Neuron (in vitro differentiated cells): ENCODE results near the gene FBXW9.

ENCODE experiments used
- H2AFZ ChIP-seq: one replicate; pipeline ENCODE4 v1.6.1; 2013; ENCODE audit warnings: low read depth, mild to moderate bottlenecking, inconsistent platforms, low read length, moderate library complexity
- H3K27me3 ChIP-seq: one replicate; pipeline ENCODE4 v1.6.1; 2013; ENCODE audit warnings: low read length; ENCODE audit not compliant: insufficient read depth
- H3K36me3 ChIP-seq: one replicate; pipeline ENCODE4 v1.6.1; 2013; ENCODE audit warnings: low read length; ENCODE audit not compliant: insufficient read depth
- H3K4me1 ChIP-seq: one replicate; pipeline ENCODE4 v1.6.1; 2013; ENCODE audit warnings: low read length; ENCODE audit not compliant: insufficient read depth
- H3K4me3 ChIP-seq: 2 replicates; pipeline ENCODE4 v1.5.1; 2013; ENCODE audit warnings: mild to moderate bottlenecking, low read length, moderate library complexity
- H3K9me3 ChIP-seq: one replicate; pipeline ENCODE4 v1.6.1; 2013; ENCODE audit warnings: low read length

Gene FBXW9

GRCh38 chr19:12668932-12669269 lies 27.5 kb downstream of the FBXW9 start:
- Histone ChIP-seq H3K4me3 (peak overlapping the region; percentile 91), H3K9me3 (no peaks in the 10 kb centered on the region), H3K27me3 (no peaks in the 10 kb centered on the region), H3K36me3 (peaks cover 33% of the 10 kb centered on the region), H3K4me1 (peaks cover 41% of the 10 kb centered on the region), H2AFZ (peak overlapping the region; percentile 69)

- peak overlapping the region; percentile 91 for H3K4me3 ChIP-seq
- H3K27me3 ChIP-seq, result no peaks in the 10 kb centered on the region
- peaks cover 41% of the 10 kb centered on the region for H3K4me1 ChIP-seq
- H3K36me3 ChIP-seq, result peaks cover 36% of the 10 kb centered on the region
- no peaks in the 10 kb centered on the region for H3K9me3 ChIP-seq
- H2AFZ ChIP-seq, result no peak overlapping the region
Measured at GRCh38 chr19:12668346-12668745, 28.1 kb downstream of the FBXW9 start.

GRCh38 chr19:12667731-12668302 lies 28.6 kb downstream of the FBXW9 start:
- Histone ChIP-seq H3K4me3 (peak overlapping the region; percentile 91), H2AFZ (no peak overlapping the region), H3K36me3 (peaks cover 35% of the 10 kb centered on the region), H3K9me3 (no peaks in the 10 kb centered on the region), H3K27me3 (no peaks in the 10 kb centered on the region), H3K4me1 (peaks cover 41% of the 10 kb centered on the region)

- H3K4me1 ChIP-seq, result peaks cover 41% of the 10 kb centered on the region
- H3K9me3 ChIP-seq, result no peaks in the 10 kb centered on the region
- H3K4me3 ChIP-seq, result peak within 1 kb of the TSS; percentile 64
- no peaks in the 10 kb centered on the region for H3K27me3 ChIP-seq
- peak within 1 kb of the TSS; percentile 84 for H2AFZ ChIP-seq
- H3K36me3 ChIP-seq, result peaks cover 36% of the 10 kb centered on the region
Measured at GRCh38 chr19:12666265-12667048, 30.0 kb downstream of the FBXW9 start, which contains the start of the genes MAN2B1 and WDR83. TSS of gene MAN2B1 (minus strand) at chr19:12666742. CDS start at chr19:12666701, 41 bp downstream. TSS of gene WDR83 (plus strand) at chr19:12666807. CDS start at chr19:12669791, 2,984 bp downstream.

- H3K4me1 ChIP-seq, result peaks cover 40% of the 10 kb centered on the region
- peak overlapping the region; percentile 64 for H3K4me3 ChIP-seq
- H2AFZ ChIP-seq, result peak overlapping the region; percentile 84
- H3K36me3 ChIP-seq, result peaks cover 42% of the 10 kb centered on the region
- H3K27me3 ChIP-seq, result no peaks in the 10 kb centered on the region
- no peaks in the 10 kb centered on the region for H3K9me3 ChIP-seq
Measured at GRCh38 chr19:12665671-12666264, 30.7 kb downstream of the FBXW9 start.

GRCh38 chr19:12665281-12665573 lies 31.2 kb downstream of the FBXW9 start:
- Histone ChIP-seq H3K36me3 (peaks cover 42% of the 10 kb centered on the region), H3K27me3 (no peaks in the 10 kb centered on the region), H3K9me3 (no peaks in the 10 kb centered on the region), H2AFZ (no peak overlapping the region), H3K4me3 (no peak overlapping the region), H3K4me1 (peaks cover 34% of the 10 kb centered on the region)

GRCh38 chr19:12664406-12665280 lies 31.8 kb downstream of the FBXW9 start:
- H3K36me3 ChIP-seq, result peaks cover 46% of the 10 kb centered on the region
- no peak overlapping the region for H2AFZ ChIP-seq
- no peaks in the 10 kb centered on the region for H3K27me3 ChIP-seq
- peaks cover 30% of the 10 kb centered on the region for H3K4me1 ChIP-seq
- H3K4me3 ChIP-seq, result no peak overlapping the region
- H3K9me3 ChIP-seq, result no peaks in the 10 kb centered on the region

- Histone ChIP-seq H3K4me3 (no peak overlapping the region), H3K27me3 (no peaks in the 10 kb centered on the region), H3K9me3 (peaks cover 4% of the 10 kb centered on the region), H3K4me1 (peaks cover 5% of the 10 kb centered on the region), H3K36me3 (peaks cover 56% of the 10 kb centered on the region), H2AFZ (no peak overlapping the region)
Measured at GRCh38 chr19:12660980-12661379, 35.5 kb downstream of the FBXW9 start.

- no peak overlapping the region for H3K4me3 ChIP-seq
- no peak overlapping the region for H2AFZ ChIP-seq
- H3K9me3 ChIP-seq, result peaks cover 4% of the 10 kb centered on the region
- no peaks in the 10 kb centered on the region for H3K27me3 ChIP-seq
- peaks cover 46% of the 10 kb centered on the region for H3K36me3 ChIP-seq
- no peaks in the 10 kb centered on the region for H3K4me1 ChIP-seq
Measured at GRCh38 chr19:12657966-12658365, 38.5 kb downstream of the FBXW9 start.

GRCh38 chr19:12656899-12657571 lies 39.4 kb downstream of the FBXW9 start:
- Histone ChIP-seq H3K27me3 (no peaks in the 10 kb centered on the region), H3K36me3 (peaks cover 48% of the 10 kb centered on the region), H2AFZ (no peak overlapping the region), H3K9me3 (peaks cover 6% of the 10 kb centered on the region), H3K4me1 (no peaks in the 10 kb centered on the region), H3K4me3 (no peak overlapping the region)

GRCh38 chr19:12655546-12655945 lies 40.9 kb downstream of the FBXW9 start:
- Histone ChIP-seq H3K4me3 (no peak overlapping the region), H3K27me3 (no peaks in the 10 kb centered on the region), H3K36me3 (peaks cover 41% of the 10 kb centered on the region), H3K9me3 (peaks cover 8% of the 10 kb centered on the region), H3K4me1 (no peaks in the 10 kb centered on the region), H2AFZ (no peak overlapping the region)

GRCh38 chr19:12652219-12652618 lies 44.2 kb downstream of the FBXW9 start:
- H3K4me3 ChIP-seq, result no peak overlapping the region
- peaks cover 39% of the 10 kb centered on the region for H3K36me3 ChIP-seq
- no peaks in the 10 kb centered on the region for H3K4me1 ChIP-seq
- peaks cover 19% of the 10 kb centered on the region for H3K9me3 ChIP-seq
- H2AFZ ChIP-seq, result no peak overlapping the region
- no peaks in the 10 kb centered on the region for H3K27me3 ChIP-seq
